Keratinocyte (primary cell): ENCODE measurements around the gene ZBTB20. TPM values are rescaled to one million over a fixed set of nuclear protein-coding genes. Genes with fewer than 3 reads are reported as not detected.

ENCODE experiments used
- DNase-seq: peaks from one replicate; pipeline ENCODE4 v3.0.0-alpha.2; 2011; ENCODE audit warnings: low read depth, missing footprints, low spot score
- FAIRE-seq: peaks from 2 replicates; lab custom pipeline; 2011; peaks lifted over from hg19 to GRCh38; lab: Jason Lieb, UNC
- H2AFZ ChIP-seq: 2 replicates; pipeline ENCODE4 v1.6.0; 2012; ENCODE audit warnings: low read length, control low read depth, inconsistent platforms; ENCODE audit not compliant: control insufficient read depth
- H3K27ac ChIP-seq: 2 replicates; pipeline ENCODE4 v1.5.1; 2011; ENCODE audit warnings: low read length; ENCODE audit not compliant: control insufficient read depth, insufficient read depth
- H3K27me3 ChIP-seq: 3 replicates; pipeline ENCODE4 v1.6.0; 2011; ENCODE audit warnings: low read length; ENCODE audit not compliant: control insufficient read depth, insufficient read depth; ENCODE audit errors: extremely low read depth
- H3K36me3 ChIP-seq, 2 experiments: 2 replicates in 1 of 2; 3 replicates in 1 of 2; pipeline ENCODE4 v1.5.1; 2011; ENCODE audit warnings: low read length in 2 of 2, mild to moderate bottlenecking in 1 of 2; ENCODE audit not compliant: control insufficient read depth in 2 of 2, insufficient read depth in 2 of 2; ENCODE audit errors: extremely low read depth in 1 of 2
- H3K4me1 ChIP-seq: 3 replicates; pipeline ENCODE4 v1.5.1; 2011; ENCODE audit warnings: low read length; ENCODE audit not compliant: control insufficient read depth, insufficient read depth; ENCODE audit errors: extremely low read depth
- H3K4me2 ChIP-seq: 3 replicates; pipeline ENCODE4 v1.6.0; 2011; ENCODE audit warnings: low read depth, low read length; ENCODE audit not compliant: control insufficient read depth, insufficient read depth; ENCODE audit errors: extremely low read depth
- H3K4me3 ChIP-seq, 3 experiments: fragments of 200-600 bp in 1 of 3; sonication (generic) in 1 of 3; 2 replicates in 2 of 3; 3 replicates in 1 of 3; pipeline ENCODE4 v1.5.1; 2011 to 2016; ENCODE audit warnings: low read length in 3 of 3, mild to moderate bottlenecking in 3 of 3, control low read depth in 2 of 3, inconsistent platforms in 1 of 3, low read depth in 1 of 3, mixed read lengths in 1 of 3, mixed run types in 1 of 3, moderate library complexity in 1 of 3; ENCODE audit not compliant: control insufficient read depth in 2 of 3, insufficient read depth in 2 of 3; ENCODE audit errors: extremely low read depth in 1 of 3
- H3K79me2 ChIP-seq: 2 replicates; pipeline ENCODE4 v1.6.0; 2012; ENCODE audit warnings: low read length; ENCODE audit not compliant: control insufficient read depth, insufficient read depth
- H3K9ac ChIP-seq: 3 replicates; pipeline ENCODE4 v1.6.0; 2011; ENCODE audit warnings: low read length; ENCODE audit not compliant: control insufficient read depth, insufficient read depth; ENCODE audit errors: extremely low read depth
- H3K9me1 ChIP-seq: 3 replicates; pipeline ENCODE4 v1.6.0; 2011; ENCODE audit warnings: low read length; ENCODE audit not compliant: control insufficient read depth, insufficient read depth; ENCODE audit errors: extremely low read depth
- H3K9me3 ChIP-seq: 2 replicates; pipeline ENCODE4 v1.5.1; 2012; ENCODE audit warnings: low read depth, low read length; ENCODE audit not compliant: control insufficient read depth
- H4K20me1 ChIP-seq: 3 replicates; pipeline ENCODE4 v1.6.0; 2011; ENCODE audit warnings: low read length; ENCODE audit not compliant: control insufficient read depth, insufficient read depth; ENCODE audit errors: extremely low read depth
- CTCF ChIP-seq, 3 experiments: IDR thresholded peaks in 1 of 3; conservative IDR thresholded peaks in 1 of 3; optimal IDR thresholded peaks in 1 of 3; 2 replicates in 2 of 3; 3 replicates in 1 of 3; pipeline versions ENCODE3 to v1.5.1; 2011; ENCODE audit warnings: low read length in 3 of 3, mild to moderate bottlenecking in 3 of 3, moderate library complexity in 2 of 3, control low read depth in 1 of 3, inconsistent platforms in 1 of 3; ENCODE audit not compliant: insufficient read depth in 2 of 3; ENCODE audit errors: extremely low read depth in 1 of 3
- EZH2 ChIP-seq: IDR thresholded peaks from one replicate; pipeline ENCODE4 v1.6.1; 2012; ENCODE audit warnings: inconsistent platforms, mild to moderate bottlenecking, low read length, moderate library complexity
- dilution Hi-C: fragments of 300-500 bp; cut with MboI; formaldehyde crosslinking; loops from one replicate; pipeline ENCODE4 v1.7.0; 2020; ENCODE audit warnings: low sequenced_read_pairs; ENCODE audit not compliant: extremely low pct_ligation_motif_present
- polyA plus RNA-seq, 5 experiments: library from polyadenylated mRNA; depleted of rRNA in 3 of 5; stranded (reverse) in 3 of 5; stranded (forward) in 1 of 5; unstranded in 1 of 5; fragments of >200 nt; gene quantifications; 1 replicate in 1 of 5; 2 replicates in 3 of 5; 3 replicates in 1 of 5; pipeline versions ENCODE4 v1.2.1 to v1.2.3, GENCODE V29; 2011 to 2012; ENCODE audit warnings: missing spikeins in 2 of 5, low read depth in 1 of 5, low replicate concordance in 1 of 5

ZBTB20 gene
- polyA plus RNA-seq, 1 donor (not counting 4 experiments of a cell fraction or from before 2014, with no cell fraction given): 0.52 TPM

GRCh38 chr3:114884213-114884923 is 262.7 kb downstream of the ZBTB20 start:
- TF ChIP-seq EZH2 (no peak), CTCF (optimal IDR thresholded peaks at IDR 0.05 in 1 of 3, IDR thresholded peaks at IDR 0.05 in 1 of 3, conservative IDR thresholded peaks at IDR 0.05 in 1 of 3; ENCODE audit: extremely low read depth in 1 of 3, insufficient read depth in 2 of 3, low read length in 3 of 3) (no peak)
- H3K4me3 ChIP-seq: no peak overlapping the region
- no peaks in the 10 kb centered on the region for H3K79me2 ChIP-seq
- H3K36me3 ChIP-seq: no peaks in the 10 kb centered on the region
- H3K4me2 ChIP-seq: no peak overlapping the region
- no peaks in the 10 kb centered on the region for H3K9me1 ChIP-seq
- no peaks in the 10 kb centered on the region for H3K4me1 ChIP-seq
- H3K27me3 ChIP-seq: no peaks in the 10 kb centered on the region
- H3K9me3 ChIP-seq: no peaks in the 10 kb centered on the region
- H3K9ac ChIP-seq: no peak overlapping the region
- H2AFZ ChIP-seq: no peak overlapping the region
- no peak overlapping the region for H3K27ac ChIP-seq
- dilution Hi-C loops: no loop called here
- no peaks in the 10 kb centered on the region for H4K20me1 ChIP-seq
- DNase-seq (no peak), FAIRE-seq (no peak)

GRCh38 chr3:114880078-114880477 is 267.0 kb downstream of the ZBTB20 start:
- no peaks in the 10 kb centered on the region for H3K9me3 ChIP-seq
- no peak overlapping the region for H3K4me2 ChIP-seq
- H3K9me1 ChIP-seq: no peaks in the 10 kb centered on the region
- dilution Hi-C loops: no loop called here
- H3K27ac ChIP-seq: no peak overlapping the region
- no peak for DNase-seq
- no peaks in the 10 kb centered on the region for H3K4me1 ChIP-seq
- H4K20me1 ChIP-seq: no peaks in the 10 kb centered on the region
- no peaks in the 10 kb centered on the region for H3K36me3 ChIP-seq
- FAIRE-seq: no peak
- no peak overlapping the region for H3K4me3 ChIP-seq
- H3K9ac ChIP-seq: no peak overlapping the region
- no peak for TF ChIP-seq EZH2
- no peak for TF ChIP-seq CTCF (optimal IDR thresholded peaks at IDR 0.05 in 1 of 3, IDR thresholded peaks at IDR 0.05 in 1 of 3, conservative IDR thresholded peaks at IDR 0.05 in 1 of 3; ENCODE audit: extremely low read depth in 1 of 3, insufficient read depth in 2 of 3, low read length in 3 of 3)
- H2AFZ ChIP-seq: no peak overlapping the region
- no peaks in the 10 kb centered on the region for H3K79me2 ChIP-seq
- H3K27me3 ChIP-seq: no peaks in the 10 kb centered on the region
